Skin epidermis (tissue), 12 donors: ENCODE data around the gene PLB1.

ENCODE experiments used
- H3K27ac ChIP-seq, 21 experiments: fragments of 200-600 bp; sonication (generic) in 11 of 21; one replicate each; pipeline ENCODE4 v1.5.0; 2020; ENCODE audit warnings: mild to moderate bottlenecking in 3 of 21, inconsistent platforms in 2 of 21, moderate library complexity in 2 of 21
- H3K4me3 ChIP-seq, 7 experiments: fragments of 200-600 bp; sonication (generic) in 2 of 7; one replicate each; pipeline ENCODE4 v1.5.0; 2020; ENCODE audit warnings: inconsistent platforms in 2 of 7, mild to moderate bottlenecking in 2 of 7, moderate library complexity in 1 of 7

The PLB1 gene

DNA sequence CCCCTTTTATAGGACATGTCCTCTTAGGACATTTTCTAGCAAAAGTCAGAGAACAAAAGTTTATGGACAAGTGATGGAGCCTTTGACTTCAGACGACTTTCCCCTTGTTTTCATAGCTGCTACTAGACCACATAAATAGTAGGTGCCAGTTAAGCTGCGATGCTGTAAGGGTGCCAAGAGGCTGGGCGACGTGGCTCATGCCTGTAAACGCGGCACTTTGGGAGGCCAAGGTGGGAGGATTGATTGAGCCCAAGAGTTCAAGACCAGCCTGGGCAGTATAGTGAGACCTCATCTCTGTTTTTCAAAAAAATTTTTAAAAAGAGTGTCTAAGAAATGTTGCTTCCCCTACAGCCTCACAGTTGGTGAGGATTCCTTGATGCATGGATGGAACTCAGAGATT, 2.2 kb upstream of the PLB1 start:
- H3K27ac ChIP-seq, result no peak overlapping the region
- H3K4me3 ChIP-seq, result no peak overlapping the region

DNA sequence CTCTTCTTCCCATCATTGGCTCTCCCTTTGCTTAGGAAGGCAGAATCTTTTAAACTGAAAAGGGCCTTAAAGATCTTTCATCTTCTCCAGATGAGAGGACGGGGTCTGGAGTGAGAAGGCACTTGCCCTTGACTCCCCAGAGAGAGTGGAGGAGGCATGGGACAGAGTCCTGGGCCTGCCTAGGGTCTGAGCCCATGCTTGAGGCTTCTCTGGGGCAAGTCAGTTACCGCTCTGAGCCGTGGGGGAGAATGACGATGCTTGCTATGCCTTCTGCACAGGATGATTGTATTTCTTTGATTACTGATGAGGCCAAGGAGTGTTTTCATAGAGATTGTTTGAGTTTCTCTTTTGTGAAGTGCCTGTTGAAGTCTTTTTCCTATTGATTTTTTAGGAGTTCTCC, 921 bp downstream of the PLB1 start:
- Histone ChIP-seq H3K4me3 (no peak overlapping the region), H3K27ac (no peak overlapping the region)

DNA sequence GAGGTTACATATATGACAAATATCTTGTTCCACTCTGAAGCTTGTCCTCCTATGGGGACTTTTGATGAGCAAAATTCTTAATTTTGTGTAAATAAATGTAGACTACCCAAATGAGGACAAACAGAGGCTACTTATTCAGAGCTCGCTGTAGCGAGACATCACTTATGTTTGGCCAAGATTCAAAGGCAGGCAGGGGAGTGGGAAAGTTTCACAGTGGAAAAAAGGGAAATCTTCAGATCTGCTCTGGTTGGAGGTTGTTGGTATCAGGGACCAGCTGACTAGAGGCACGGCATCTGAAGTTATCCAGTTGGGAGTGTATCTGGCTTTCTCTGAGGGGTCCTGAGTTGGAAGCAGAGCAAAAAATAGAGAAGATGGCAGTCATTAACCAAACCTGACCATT, 1.3 kb downstream of the PLB1 start:
- Histone ChIP-seq H3K27ac (no peak overlapping the region), H3K4me3 (no peak overlapping the region)

DNA sequence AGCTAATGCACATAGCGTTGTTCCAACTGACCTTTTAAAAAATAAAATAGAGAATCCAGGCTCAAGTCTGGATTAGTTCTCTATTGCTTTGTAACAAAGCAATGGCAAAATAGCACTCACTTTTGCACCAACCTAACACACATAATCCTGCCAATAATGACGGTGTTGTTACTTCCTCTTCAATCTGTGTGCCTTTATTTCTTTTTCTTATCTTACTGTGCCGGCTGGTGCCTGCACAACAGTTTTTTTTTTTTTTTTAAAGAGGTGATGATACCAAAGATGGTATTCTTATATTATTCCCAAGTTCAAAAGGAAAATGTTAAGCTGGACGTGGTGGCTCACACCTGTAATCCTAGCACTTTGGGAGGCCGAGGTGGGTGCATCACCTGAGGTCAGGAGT, 3.4 kb downstream of the PLB1 start:
- Histone ChIP-seq H3K27ac (no peak overlapping the region), H3K4me3 (no peak overlapping the region)

DNA sequence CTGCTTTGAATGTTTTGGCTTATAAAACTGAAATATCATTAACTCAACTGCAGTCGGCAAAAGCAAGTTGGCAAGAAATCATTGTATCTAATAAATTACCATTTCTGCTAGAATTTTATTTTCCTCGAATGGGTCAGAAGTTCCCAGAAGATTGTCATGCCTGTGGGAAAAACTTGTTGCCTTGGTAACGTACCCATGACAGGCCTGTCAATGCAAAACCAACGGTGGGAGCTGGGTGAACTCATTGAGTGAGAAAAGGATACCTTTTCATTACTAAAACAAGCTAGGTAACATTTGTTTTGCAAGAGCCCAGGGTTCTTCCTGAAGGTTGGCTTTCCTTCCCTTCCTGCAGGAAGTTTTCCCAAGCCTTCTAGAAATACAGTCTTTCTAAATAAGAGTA, 9.5 kb downstream of the PLB1 start:
- Histone ChIP-seq H3K27ac (no peak overlapping the region), H3K4me3 (no peak overlapping the region)

DNA sequence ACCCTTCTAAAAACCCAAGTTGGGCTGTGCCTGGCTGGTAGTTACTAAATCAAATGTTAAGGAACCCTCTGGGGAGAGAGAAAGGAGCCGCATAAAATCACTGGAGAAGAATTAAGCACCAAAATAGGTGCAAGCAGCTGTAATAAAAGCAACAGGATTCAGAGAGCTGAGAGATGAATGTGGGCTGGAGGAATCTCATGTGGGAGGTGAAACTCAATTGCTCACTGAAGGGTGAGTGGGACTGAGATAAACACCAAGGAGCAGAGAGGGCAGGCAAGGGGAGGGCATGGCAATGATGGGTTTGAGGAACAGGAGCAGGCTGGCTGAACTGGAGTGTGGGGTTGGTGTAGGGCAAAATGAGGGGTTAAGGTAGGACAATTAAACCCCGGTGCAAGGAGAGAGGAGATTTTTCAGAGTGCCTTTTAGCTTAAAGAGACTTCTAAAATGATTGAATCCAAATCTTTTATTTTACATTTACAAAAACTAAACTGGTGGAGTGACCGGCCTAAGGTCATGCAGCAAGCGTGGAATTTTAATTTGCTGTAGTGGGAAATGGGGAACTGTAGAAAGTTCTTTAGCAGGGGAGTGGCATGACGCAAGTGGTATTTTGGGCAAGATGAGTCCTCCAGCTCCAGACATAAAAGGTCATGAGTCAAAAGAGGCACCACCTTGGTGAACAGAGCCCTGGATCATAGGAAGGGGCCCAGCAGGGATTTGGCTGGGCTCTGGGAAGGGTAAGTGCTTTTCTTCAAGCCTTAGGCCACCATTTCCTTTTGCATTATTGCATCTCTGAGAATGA, 10.5 kb downstream of the PLB1 start:
- Histone ChIP-seq H3K4me3 (no peak overlapping the region), H3K27ac (no peak overlapping the region)

DNA sequence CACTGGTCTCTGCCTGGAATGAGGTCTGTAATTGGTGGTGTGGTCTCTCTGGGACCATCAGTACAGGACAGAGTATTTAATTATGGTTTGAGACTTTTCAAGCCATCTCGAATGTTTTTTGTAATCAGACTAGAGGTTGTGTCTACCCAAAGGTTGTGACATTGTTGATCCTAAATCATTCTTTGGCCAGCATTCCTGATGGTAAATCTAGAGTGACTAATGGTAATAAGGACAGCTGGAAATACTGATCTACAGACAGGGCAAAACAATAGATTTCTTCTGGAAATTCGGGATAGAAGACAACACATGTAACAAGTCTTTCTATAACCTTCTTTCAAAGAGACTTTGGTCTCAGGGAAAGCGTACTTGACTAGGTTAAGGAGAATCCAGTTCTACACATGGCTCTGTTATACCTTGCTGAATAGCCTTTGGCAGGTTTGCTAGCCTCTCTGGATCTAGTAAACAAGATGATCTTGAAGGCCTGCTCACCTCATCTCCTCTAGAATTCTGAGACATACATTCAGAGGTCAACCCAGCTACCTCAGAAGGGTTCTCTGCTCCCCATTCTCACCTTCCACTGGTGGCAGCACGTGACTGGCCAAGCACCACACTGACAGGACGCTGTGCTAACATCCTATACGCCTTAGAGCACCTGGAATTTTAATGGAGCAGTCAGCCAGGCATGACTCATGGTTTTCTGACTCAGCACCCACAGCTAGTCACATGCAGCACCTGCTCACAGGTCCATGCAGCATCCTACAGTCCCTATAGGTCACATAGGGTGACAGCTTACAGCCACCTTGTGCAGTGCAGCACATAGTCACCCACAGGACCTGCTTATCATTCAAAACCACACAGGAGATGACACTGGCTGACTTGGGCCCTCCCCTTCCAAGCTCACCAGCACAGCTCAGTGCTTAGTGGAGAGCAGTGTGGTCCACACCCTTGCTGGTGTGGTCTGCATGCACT, 12.2 kb downstream of the PLB1 start:
- Histone ChIP-seq H3K4me3 (no peak overlapping the region), H3K27ac (peak overlapping the region in 2 of 21 experiments; percentile 19 to 33)

DNA sequence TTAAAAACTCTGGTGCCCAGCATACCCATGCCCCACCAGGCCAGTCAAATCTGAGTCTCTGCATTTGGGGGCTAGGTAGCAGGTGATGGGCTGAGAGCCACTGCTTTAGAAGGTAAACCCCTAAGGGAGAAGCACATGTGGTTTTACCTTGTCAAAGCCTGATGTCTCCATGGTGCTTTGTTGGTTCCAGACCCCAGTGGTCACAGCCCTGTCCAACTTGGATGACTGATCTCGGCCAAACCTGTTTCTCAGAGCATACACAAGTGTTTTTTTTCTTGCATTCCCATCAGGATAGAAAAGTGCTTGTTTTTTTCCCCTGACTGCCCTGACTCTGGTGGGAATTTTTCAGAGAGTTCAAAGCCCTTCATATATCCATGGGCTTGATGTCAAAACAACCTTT, 13.5 kb downstream of the PLB1 start:
- no peak overlapping the region for H3K27ac ChIP-seq
- H3K4me3 ChIP-seq, result no peak overlapping the region

DNA sequence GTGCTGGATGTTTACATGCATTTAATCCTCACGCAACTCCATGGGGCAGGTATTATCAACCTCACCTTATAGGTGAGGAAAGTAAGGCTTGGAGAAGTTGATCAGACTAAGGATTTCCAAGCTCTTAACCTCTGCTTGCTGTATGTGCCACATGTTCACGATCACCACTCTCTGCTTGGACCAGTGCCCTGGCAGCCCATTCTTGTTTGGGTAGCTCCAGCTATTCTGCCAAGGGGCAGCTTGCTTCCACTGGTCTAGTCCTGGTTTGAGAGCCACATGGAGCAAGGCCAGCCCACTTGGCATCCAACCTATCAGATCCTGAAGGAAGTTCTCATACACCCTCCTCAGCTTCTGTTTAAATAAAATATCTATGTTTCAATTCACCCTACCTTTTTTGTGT, 14.3 kb downstream of the PLB1 start:
- Histone ChIP-seq H3K4me3 (no peak overlapping the region), H3K27ac (no peak overlapping the region)

DNA sequence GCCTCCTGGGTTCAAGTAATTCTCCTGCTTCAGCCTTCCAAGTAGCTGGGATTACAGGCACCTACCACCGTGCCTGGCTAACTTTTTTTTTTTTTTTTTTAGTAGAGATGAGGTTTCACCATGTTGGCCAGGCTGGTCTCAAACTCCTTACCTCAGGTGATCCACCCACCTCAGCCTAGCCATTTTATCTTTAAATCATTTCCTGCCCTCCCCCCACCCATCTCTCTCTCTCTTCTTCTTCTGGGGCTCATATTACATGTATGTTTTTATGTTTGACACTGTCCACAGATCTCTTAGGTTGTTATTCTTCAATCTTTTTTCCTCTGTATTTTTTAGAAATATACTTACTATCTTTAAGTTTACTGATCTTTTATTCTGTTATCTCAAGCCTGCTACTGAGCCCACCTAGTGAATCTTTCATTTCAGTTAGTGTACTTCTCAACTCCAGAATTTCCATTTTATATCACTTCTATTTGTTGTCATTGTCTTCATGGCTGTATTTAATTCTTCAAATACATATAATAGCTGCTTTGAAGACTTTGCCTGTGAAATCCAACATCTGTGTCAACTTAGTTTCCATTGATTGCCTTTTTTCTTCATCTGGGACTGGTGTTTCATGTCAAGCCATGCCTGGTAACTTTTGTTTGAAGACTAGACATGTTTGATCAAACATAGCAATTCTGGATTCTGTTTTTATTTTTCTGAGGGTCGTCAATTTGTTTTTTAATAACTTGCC, 16.2 kb downstream of the PLB1 start:
- Histone ChIP-seq H3K4me3 (no peak overlapping the region), H3K27ac (no peak overlapping the region)

DNA sequence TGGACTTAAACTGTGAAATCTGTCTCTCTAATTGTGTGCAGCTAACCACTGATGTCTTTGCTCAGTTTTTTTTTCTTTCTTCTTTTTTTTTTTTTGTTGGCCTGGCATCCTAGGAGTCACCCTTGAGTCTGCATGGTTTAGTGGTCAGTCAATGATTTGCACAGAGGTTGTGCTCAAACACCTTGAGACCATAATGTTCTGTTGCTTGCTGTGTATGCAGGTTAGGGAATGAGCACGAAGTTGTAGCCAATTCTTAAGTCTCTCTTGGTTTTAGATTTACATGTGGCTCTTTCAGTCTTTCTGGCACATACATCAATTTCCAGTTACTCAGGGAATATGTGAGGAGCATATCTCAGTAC, 16.7 kb downstream of the PLB1 start:
- Histone ChIP-seq H3K4me3 (no peak overlapping the region), H3K27ac (no peak overlapping the region)

DNA sequence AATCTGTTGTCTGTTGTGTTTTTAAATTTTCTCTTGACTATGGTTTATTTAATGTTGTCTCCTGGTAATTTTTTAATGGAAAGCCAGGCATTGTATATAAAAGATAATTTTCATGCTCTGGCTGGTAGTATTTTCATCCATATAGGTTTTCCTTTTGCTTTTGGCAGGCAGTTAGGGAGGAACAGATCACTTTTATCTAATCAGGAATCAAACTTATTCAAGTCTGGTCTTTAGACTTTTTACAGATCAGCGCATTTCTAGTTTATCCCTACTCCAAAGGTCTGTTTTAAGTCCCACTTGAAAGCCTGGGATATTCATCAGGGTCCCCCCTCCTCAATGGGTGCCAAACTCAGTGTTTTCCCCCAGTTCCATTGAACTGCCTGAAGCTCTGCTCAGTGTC, 17.2 kb downstream of the PLB1 start:
- H3K4me3 ChIP-seq, result no peak overlapping the region
- H3K27ac ChIP-seq, result no peak overlapping the region

DNA sequence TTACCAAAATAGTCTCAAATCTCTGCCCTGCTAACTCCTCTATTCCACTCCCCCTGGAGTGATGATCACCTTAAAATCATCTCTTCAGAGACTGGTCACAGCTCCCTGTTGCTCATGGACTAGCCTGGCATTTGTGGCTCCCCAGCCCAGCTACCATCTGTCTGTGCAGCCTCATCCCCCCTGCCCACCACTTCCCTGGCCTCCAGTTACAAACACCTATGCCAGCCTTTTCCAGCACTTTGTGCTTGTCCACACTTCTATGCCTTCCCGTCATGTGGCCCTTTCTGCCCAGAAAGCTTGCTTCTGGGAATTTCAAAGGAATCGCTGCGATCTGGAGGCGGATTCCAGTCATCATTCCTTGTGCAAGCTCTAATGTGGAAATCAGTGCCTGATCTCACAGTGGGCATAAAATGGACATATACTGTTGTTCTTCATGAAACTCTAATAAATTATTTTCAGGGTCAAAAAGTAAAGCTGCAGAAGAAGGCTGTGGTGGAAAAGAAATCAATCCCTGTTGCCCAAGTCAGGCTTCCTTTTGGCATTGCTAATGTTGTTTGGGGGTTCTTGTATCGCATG, 19.4 kb downstream of the PLB1 start:
- Histone ChIP-seq H3K27ac (no peak overlapping the region), H3K4me3 (no peak overlapping the region)

DNA sequence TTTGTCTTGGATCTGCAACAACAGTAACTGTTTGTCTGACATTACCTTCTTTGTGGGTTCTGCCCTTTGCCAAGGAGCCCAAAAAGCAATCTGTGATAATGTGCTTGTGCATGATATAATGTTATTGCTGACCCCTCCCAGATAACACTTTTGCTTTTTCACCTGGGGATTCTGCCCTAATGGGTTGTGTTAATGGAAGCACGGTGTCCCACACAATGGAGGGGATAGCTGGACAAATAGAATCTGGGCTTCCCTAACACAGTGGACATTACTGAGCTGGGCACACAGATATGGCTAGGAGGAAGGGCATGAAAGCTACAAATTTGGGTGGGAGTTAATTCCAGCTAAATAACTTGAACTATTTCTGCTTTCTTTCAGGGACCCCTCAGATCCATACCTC, 20.6 kb downstream of the PLB1 start:
- Histone ChIP-seq H3K27ac (no peak overlapping the region), H3K4me3 (no peak overlapping the region)

DNA sequence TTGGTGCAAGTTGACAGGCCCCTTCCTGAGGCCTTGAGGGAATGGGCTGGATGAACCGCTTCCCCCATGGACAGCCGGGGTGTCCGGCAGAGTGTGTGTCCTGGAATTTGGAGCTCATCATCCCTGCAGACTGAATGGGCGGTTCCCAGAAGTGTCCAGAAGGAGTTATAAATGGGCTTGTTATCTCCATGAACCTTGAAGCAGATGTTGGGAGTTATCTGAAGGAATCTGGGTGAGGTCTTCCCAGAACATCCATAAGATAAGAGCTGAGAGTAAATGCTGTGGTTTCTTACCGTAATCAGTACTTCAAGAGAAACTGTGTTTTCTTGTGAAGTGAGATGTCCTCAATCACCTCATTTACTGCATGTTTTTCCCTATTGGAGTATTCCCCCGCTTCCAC, 21.1 kb downstream of the PLB1 start:
- Histone ChIP-seq H3K27ac (no peak overlapping the region), H3K4me3 (no peak overlapping the region)

DNA sequence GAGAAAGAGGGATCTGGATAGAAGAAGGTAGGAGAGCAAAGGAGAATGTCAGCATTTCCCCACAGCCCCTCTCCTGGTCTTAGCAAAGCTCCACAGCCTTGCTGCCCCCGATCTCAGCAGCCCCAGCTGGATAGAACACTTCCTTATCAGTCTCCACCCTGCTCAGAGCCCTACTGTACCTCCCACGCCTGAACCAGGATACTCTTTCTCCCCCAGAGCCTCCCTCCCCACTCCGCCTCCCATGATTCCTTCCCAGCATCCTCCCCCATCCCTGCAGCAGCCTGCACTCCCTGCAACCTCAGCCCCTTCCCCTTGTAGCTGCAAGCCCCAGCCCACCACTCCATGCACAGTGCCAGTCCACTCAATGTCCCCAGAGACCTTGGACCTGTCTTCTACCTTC, 25.8 kb downstream of the PLB1 start:
- no peak overlapping the region for H3K4me3 ChIP-seq
- no peak overlapping the region for H3K27ac ChIP-seq

DNA sequence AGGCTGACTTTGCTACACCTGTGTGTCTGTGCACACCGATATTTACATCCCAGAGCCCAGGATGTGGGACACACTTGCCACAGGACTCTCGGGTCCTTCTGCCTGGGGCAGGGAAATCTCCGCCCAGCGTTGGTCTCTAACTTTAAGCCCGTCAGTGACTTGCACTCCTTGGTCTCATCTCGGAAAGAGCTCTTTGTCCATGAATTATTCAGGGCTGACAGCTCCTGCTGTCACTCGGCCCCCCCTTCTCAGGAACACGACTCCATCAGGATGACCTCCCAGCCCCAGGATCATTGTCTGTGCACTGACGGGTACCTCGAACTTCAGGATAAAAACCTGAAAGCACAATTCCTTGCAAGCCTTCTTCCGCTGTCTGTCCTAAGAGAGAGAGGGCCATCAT, 26.6 kb downstream of the PLB1 start:
- Histone ChIP-seq H3K27ac (no peak overlapping the region), H3K4me3 (no peak overlapping the region)

DNA sequence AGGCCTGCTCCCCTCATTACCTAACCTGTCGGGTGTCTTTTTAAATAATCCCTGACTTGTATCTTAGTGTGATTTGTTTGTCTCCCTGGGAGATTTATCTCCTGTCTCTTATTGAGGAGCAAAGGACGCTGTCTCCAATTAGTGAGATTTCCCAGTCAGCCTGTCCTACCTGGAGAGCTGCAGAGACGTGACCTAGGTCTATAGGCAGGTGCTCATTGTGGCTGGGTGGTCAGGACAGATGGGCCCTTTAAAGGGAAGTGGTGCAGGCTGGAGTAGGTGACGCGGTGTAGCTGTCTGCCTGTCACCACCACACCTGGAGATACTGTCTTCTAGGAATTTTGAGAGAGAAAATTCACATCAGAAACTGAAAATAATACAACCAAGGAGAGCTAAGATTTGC, 28.0 kb downstream of the PLB1 start:
- no peak overlapping the region for H3K4me3 ChIP-seq

DNA sequence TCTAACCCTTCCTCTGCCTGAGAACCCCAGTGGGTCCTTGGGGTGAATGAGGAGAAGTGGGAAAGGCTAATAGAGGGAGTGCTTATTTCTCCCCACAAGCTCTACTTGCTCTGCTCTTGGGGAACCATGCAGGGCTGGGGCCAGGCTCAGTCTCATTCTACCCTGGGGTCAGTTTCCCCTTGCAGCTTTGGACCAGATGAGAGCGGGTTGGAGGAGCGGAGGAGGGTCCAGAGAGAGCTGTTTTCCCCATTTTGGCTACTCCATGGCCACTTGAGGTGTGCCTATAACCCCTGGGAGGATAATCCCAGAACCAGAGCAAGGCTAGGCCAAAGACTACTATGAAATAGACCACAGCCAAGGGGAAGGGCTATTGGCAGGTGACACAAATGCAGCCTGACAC, 29.6 kb downstream of the PLB1 start:
- H3K27ac ChIP-seq, result no peak overlapping the region

More for the DNA sequence above, 28.0 kb downstream of the PLB1 start:
- no peak overlapping the region for H3K27ac ChIP-seq

DNA sequence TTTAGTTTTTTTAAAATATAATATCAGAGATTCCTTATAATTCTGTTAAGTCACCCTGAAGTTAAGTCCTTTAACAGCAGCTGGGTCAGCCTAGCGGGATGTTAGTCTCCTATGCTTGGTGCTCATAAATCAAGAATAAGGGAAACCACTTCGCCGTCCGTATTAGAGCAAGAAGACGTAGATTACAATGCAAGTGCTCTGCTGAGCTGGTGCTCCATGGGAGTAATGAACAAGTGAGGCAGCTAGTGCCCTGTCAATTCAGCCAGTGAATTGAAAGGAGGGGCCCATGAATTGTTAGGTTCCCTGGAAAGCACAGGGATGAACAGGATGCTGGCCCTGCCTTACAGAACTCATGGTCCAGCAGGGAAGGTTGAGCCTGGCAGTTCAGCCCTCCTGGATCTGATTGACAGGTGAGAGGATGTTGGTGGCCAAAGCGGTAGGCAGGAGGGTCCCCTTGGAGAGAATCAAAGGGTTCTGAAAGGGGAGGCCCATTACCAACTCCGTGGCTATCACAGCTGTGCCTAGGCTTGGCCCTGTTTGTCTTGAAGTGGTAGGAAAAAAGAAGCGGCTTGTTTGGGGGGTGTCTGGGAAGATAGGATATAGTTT, 30.8 kb downstream of the PLB1 start:
- no peak overlapping the region for H3K27ac ChIP-seq

More for the DNA sequence above, 29.6 kb downstream of the PLB1 start:
- H3K4me3 ChIP-seq, result no peak overlapping the region

More for the DNA sequence above, 30.8 kb downstream of the PLB1 start:
- H3K4me3 ChIP-seq, result no peak overlapping the region
